Fibroblast of skin of scalp (primary cell): Measurements from ENCODE around the gene CRIM1.
"Not testable (repeated sequence)": the region's sequence is repeated elsewhere in the genome, so short reads cannot be mapped to it uniquely, and the experiment has no call there.

Experiments used
- DNase-seq: peaks from one replicate; pipeline ENCODE4 v3.0.0-alpha.2; 2013

The CRIM1 gene

DNA sequence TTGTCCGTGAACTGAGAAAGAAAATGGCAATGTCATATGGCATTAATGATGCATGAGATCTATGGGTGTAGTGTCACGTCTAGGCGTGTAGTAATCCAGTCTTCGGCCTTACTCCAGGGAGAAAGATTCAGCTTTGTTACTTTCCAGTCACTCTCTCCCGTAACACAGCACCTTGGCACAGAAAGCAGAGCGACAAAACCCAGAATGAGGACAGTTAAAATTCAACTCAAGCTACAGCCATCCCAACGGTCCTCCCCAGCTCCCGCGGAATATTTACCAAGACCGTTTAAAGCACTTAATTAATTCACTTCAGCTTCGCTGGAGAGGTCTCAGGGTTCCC, 797 bp upstream of the CRIM1 start:
- DNase-seq: no peak

DNA sequence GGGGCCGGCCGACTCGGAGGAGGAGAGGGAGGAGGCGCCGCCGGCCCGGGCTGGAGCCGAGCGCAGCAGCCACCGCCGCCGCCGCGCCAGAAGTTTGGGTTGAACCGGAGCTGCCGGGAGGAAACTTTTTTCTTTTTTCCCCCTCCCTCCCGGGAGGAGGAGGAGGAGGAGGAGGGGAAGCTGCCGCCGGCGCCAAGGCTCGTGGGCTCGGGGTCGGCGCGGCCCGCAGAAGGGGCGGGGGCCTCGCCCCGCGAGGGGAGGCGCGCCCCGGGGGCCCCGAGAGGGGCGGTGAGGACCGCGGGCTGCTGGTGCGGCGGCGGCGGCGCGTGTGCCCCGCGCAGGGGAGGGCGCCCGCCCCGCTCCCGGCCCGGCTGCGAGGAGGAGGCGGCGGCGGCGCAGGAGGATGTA, 316 bp downstream of the CRIM1 start:
- no peak for DNase-seq

DNA sequence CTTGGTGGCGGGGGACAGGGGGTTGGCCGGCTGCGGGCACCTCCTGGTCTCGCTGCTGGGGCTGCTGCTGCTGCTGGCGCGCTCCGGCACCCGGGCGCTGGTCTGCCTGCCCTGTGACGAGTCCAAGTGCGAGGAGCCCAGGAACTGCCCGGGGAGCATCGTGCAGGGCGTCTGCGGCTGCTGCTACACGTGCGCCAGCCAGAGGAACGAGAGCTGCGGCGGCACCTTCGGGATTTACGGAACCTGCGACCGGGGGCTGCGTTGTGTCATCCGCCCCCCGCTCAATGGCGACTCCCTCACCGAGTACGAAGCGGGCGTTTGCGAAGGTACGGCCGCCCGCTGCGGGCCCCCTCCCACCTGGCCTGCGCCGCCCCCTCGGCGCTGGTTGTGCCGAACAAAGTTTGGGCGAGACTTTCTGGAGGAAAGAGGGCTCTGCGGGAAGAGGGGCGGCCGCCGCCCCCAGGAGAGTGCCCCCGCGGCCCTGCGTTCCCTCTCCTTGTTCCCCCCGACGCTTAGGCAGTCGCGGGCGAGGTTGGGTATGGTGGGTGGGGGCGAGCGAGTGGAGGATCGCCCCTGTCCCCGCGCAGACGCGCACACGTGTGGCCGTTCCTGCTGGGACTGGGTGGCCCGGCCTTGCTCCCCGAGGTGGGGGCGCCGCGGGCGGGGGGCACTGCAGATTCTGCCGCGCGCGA, 866 bp downstream of the CRIM1 start:
- no peak for DNase-seq

DNA sequence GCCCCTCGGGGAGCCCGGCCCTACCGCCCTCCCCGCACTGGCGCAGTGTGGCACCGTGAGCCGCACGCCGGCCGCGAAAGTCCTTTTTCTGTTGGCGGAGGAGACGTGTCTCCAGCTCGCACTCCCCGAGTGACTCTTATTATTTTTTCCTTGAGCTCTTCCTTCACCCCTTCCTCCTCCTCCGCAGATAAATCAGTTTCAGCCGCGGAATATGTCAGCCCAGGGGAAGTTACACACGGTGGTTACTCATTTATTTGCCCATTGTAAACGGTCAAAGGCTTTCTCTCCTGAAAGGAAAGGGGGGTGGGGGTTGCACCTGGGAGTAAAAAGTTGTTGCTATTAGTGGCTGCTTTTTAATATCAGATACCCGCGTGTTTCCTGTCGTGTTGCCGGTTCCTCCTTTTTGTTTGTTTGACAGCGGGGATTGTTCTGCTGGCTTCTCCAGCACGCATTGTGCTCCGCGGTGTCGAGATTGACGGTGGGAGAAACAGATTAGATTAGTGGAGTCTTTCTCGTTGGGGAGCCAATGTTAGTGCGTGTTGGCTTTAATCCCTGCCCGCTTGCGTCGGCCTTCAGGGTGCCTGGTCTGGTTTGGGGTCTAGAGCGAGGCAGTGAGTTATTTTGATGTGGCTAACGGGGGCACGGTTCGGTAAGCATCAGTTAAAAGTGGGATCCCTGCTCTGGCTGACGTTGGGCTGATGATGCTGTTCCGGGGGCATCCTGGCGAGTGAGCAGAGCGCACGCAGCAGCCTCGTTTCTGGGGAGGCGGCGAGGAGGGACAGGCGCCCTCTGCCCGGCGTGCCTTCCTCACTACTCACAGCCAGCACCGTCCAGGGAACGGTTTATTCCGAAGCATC, 1.6 kb downstream of the CRIM1 start:
- DNase-seq: peak; percentile 63

DNA sequence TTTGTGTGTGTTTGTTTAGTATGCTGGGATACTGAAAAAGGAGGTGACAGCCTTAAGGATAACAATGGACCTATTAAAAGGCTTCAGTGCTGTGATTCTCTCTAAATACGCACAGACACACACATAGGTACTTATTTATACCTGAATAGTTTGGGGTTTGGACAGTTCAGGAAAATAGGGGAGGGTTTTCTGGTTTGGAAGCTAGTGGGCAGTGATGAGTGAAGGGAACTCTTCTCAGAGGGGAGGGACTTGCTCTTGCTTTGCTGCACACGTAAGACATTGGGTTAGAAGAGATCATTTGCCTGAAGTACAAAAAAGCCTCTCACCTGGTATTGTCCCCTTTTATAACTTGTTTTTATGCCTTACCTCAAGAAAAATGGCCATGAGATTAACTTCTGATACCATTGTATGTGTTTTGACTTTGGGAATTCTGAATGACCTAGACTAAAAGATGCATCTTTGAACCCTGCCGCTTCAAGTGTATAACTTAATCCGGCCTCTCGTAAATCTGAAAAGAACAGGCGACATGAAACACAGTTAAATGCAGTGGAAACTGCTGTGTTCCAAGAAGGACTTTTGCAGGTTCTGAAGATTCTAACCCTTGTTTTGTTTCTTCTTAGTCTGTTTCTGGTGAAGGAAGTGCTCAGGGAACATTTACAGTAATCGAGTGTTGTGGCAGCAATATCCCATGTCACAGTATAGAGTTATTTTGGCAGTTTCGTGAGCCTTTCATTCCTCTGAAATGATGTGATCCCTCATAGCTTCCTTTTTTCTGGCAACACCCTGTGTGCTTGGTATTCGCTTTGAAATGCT, 2.5 kb downstream of the CRIM1 start:
- peak; percentile 91 for DNase-seq

DNA sequence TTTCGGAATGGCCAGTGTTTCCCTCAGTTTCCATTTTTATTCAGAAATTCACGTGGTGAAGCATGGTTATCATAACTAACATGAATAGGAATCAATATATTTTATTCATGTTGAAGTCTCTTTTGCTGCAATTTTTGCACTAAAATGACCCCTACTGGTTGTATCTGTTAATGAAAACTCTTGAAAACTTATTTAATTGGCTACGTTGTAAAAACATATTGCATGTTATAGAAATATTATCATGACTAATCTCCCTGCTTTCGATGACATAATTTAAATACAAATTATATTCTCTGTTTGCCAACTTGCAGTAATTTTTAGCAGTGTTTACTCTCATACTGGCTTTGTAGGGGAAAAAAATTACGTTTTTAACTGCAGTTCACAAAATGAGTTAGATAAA, 3.5 kb downstream of the CRIM1 start:
- peak; percentile 44 for DNase-seq

DNA sequence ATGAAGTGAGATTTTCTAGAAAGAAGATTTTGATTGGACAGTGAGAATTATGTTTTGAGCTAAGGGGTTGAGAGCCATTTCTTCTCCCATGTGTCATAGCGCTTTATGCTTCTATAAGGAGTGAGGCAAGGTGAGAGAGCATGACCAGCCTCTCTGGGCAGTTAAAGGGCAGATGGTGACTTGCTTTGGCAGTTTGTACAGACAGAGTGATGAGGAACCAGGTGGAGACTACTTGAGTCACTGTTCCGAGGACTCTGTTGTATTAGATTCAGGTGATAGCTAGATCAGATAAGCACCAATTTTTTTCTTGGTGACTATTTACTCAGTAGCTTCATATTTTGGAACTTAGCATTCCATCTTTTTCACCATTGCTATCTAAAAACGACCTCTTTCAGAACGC, 4.5 kb downstream of the CRIM1 start:
- no peak for DNase-seq

DNA sequence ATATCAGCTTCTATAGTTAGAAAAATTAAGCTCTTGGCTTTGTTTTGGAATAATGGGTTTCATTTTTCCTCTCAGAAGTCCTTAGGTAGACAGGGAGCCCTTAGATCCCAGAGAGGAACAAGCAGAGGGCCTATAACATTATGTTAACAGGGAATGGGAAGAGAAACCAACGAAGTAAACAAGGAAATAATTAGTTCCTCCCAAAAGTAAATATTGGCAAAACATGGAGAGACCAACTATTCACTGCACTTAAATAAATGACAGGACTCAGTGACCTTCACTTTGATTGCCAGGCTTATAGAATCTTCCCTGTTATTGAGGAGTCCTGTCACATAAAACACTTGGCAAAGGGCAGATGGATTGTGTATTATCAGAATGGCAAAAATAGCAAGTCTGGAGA, 5.3 kb downstream of the CRIM1 start:
- no peak for DNase-seq

DNA sequence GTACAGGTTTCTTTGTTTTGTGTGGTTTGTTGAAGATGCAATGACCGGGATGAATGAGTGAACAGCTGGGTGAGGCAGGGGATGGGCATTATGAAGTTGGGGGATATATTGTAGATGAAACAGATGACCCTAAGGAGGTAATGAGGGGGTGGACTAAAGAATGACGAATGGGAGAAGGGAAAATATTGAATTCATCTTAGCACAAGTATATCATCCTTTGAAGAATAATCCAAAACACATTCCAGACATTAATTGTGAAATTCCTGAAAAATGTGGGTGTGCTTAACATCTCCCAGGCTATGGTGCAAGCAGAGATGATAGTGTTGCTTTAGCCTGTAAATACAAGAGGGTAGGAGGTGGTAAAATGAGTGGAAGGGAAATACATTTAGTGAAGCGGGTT, 5.8 kb downstream of the CRIM1 start:
- peak; percentile 62 for DNase-seq

DNA sequence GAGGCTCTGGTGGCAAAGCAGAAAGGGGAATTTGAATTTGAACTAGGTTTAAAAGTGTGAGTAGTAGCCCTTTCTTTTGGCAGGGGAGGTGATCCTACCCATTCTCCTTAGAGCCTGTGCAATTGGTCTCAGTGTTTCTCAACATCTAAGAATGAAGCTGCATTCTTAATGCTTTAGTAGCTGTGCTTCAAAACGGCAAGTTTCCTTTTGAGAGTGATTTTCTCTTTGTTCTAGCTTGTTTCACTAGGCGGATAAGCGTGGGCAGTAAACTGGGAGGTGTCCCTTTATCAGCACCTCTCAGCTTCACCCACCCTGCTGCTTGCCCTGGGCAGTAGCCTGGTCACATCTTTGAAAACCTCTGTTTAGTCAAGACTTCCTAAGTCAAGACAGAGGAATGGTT, 6.7 kb downstream of the CRIM1 start:
- DNase-seq: peak; percentile 58

DNA sequence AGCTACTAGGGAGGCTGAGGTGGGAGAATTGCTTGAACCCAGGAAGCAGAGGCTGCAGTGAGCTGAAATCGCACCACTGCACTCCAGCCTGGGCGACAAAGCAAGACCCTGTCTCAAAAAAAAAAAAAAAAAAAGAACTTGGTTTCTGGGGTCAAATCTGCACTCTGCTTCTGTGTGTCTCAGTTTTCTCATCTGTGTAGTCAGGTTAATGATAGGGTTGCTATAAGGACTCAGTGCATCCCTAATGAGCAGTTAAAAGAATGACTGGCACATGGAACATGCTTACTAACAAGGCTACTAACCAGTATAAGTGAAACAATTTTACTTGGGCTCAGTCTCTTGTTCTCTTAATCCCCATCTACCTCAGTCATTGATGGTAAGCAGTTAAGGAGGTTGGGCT, 7.5 kb downstream of the CRIM1 start:
- not testable (repeated sequence) for DNase-seq

DNA sequence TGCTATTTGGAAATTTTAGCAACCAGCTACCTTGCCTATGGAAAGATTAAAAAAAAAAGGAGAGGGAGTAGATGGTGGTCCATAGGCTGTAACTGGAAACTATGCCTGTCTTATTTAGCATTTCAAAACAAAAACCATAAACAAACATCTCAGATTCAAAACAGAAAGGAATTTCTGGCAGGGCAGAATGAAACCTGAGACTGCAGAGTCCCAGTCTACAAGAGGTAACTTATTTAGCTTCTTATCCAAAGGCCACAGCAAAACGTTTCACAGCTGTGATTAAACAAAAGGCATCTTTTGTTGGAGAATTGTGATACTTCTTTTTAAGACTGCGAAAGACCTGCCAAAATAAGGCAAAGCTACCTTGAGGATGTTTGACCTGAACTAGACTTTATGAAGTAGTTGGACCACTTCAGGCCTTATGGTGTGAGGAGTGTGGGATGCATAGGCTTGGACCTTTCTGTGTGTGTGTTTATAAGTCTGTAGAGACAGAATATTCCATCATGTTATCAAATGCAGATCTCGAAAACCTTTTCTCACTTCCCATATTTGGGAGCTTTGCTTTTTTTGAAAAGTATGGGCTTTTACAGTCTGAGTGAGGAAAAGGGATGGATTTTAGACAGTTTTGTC, 11.0 kb downstream of the CRIM1 start:
- DNase-seq: no peak

DNA sequence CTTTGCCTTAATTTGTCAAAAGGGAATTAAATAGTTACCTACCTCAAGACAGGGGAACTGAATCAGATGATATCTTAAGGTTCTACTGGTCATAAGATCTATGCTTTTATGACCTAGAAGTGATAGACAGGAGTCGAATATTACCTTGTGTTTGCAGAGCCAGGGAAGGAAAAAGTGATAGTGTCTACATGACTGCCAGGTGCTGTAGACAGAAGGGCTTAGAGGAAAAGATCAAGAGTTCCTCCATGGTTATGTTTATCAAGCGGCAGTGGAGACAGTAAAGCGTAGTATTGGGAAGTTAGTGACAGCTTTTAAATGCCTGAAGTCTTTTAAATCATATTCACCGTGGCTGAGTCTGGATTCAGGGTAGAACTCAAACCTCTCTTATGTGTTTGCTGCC, 11.9 kb downstream of the CRIM1 start:
- DNase-seq: no peak

DNA sequence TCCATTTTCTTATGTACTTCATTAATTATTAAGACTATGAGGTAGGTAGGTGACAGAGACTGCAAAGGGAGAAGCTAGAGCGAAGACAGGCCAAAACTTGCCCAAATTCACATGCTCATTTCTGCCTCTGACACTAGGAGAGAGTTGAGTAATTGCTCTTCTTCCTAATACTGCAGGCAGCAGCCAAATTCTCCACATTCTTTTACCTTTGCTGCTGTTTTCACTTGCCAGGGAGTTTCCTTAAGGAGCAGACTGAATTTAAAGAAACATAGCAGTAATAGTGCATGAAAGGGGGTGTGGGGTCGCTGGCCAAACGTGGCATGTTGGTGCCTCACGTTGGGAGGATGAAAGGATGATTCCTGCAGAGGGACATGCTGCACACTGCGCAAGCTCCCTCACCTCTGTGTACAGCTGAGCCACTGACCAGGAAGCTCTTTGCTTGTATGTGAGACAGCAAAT, 12.3 kb downstream of the CRIM1 start:
- DNase-seq: no peak

DNA sequence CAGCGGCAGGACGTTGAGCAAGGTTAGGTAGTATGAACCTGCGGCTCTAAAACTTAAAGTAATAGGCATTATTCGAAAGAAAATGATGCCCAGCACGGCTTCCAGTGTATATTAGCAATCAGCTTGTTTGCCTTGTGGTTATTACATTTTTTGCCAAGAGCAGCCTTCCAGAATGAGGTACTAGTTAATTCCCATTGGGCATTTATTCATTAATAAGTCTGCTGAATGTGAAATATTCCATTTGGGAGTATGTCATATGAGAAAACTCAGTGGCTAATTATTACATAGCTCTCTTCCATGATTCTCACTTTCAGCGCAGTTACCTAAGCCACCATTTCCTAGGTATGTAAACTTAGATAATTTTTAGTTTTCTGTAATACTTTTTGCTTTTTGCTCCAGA, 12.9 kb downstream of the CRIM1 start:
- no peak for DNase-seq

DNA sequence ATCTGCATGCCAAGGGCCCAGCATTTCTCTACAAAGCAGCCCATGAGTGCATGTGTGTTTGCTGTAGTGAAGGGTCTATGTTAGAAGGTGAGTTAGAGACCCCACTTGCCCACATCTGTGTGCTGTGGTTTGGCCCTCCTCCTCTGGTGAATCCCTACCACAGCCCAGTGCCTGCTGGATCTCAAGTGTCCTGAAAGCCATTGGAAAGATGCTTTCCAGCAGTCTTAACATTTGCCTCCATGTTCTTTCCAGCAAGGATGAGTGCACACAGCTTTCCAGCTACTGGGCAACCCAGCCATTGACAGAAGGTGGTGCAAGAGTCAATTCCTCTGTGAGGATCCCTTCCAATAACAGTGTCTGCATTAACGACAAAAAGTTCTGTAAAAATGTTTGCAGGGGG, 13.6 kb downstream of the CRIM1 start:
- no peak for DNase-seq

DNA sequence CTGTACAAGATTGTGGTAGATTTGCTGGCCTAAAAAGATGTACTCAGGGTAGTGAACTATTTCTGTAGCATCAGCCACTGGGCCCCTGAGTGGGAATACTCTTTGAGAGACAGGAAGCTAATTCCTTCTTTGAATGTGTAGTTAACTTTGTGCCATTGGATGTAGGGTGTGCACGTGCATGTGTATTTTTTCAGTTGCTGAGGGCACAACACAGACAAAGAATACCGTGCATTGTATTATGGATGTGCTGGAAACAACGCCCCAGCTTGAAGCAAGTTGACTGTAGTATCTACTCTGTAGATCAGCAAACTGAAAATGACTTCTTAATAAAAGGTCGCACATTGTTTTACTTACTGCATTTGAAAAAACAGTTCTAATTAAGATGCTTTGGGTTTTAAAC, 14.1 kb downstream of the CRIM1 start:
- DNase-seq: no peak

DNA sequence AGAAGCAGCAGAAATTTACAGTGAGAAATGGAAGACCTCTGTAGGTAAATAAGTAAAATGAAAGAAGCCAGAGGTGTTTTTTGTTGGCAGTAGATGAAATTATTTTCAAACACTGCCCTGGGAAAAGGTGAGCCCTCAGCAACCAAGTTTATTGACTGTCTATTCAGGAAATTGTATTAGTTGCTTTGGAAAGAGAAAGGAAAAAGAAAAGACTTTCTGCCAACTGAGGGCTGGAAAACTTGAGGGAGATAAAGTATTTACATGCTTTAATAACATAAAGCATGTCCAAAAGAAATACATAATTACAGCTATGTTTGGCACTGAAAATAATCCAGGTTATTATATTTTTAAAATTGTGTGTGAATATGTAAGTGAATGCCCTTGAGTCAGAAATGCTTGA, 14.7 kb downstream of the CRIM1 start:
- DNase-seq: no peak

DNA sequence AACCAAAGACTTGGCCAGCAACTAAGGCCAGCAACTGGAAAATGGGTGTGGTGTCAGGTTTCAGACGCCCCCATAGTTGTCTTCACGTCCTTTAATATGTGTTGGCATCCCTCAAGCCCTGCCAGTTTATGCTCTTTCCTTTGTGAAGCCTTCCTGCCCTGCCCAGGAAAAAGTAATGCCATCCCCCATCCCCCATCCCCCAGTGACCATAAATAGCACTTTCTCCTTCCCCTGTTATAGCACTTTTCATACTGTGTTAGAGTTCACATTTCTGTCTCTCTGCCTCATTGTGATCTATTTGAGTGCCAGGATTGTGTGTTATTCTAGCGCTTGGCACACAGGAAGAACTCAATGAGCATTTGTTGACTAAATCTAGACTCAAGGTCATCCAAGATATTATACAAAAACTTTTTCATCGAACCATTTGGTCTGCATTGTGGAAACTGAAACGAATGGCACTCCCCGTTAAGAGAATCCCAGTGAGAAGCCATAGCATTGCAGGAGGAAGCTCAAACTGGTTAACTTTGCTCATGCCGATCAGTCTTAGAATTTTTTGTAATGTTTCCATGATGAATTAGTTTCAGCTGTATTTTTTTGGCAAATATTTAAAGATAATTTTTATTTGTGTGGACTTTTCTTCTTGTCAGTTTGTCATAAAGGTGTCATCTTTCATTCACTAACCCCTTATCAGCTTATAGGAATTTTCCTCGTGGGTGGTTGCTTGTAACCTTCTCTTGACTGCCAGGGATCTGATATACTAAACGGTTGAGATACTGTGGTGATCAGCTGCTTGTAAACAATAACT, 15.7 kb downstream of the CRIM1 start:
- peak; percentile 69 for DNase-seq

DNA sequence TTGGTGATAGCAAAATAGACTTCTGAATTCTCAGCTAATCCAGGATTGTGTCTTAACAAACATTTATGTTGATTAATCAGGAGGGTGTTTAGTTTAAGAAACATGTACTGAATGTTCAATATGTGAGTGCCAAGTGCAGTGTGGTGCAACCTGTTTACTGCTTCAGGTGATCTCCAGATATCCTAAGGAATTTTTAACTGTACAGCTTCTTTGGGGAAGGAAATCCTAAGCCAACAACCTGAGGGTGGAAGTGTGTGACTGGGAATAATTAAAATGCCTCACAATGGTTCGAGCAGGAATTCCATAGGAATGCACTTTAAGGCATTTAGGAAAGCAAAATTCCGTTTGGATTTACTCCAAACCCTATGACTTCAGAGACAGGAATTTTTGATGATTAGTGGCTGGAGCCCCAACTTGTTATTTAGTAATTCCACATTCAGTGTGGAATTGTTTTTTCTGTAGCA, 16.4 kb downstream of the CRIM1 start:
- DNase-seq: peak; percentile 96

DNA sequence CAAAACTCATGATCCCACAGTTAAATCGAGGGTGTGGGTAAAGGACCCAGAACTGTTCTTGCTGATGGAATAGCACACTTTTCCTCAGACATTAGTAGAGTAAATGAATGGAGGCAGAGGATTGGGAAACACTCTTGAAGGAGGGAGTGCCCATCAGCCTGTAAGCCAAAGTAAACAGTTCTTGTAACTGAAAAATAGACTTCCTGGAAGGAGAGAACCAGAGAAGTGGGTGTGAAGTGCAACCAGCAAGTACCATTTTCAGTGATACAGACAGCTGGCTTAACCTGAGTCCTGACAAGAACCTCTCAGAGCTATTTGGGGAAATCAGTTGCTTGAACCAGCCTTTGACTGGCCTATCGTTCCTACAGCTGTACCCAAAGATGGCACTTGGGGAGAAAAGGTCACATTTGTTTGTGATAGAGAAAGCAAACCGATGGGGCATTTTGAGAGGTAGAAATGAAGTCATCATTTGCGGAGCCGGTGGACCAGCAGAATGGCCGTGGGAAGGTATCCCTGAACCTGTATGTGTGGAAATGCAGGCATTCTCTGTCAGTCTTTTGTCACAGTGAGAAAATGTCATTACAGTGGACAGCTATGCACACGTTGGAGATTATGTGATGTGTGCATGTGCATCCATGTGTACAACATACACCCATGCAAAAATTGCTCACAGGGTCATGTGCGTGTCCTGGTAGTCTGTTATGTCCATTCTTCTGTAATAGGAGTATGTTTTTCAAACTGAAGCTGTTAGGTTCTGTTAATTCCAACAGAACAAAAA, 17.8 kb downstream of the CRIM1 start:
- peak; percentile 60 for DNase-seq
